ENCODE data around the gene GABARAP. TPM values are rescaled to one million over a fixed set of nuclear protein-coding genes. Genes with fewer than 3 reads are reported as not detected.
"Not testable (repeated sequence)": the region's sequence is repeated elsewhere in the genome, so short reads cannot be mapped to it uniquely, and the experiment has no call there.

Gene GABARAP
- total RNA-seq, 2 donors from 2014 or later: 145 to 482 TPM

DNA sequence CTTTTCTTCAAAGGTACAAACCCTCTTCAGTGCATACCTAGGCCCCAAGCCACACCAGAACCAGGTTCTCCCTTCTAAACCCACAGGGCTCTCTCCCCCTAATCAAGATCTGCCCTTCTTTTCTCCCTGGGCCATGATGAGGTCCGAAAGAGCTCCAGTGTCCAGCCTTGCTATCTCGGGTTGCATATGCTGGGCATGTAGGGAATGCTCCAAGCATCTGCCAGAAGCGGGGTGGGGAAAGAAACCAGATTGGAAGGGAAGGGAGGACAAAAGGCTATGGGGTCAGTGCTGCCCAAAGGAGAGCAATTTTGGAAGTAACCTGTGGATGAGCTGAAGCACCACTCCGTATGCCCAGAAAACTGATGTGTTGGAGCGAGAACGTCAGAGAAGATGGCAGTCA lies 7.0 kb upstream of the GABARAP start:
- no peaks in the 10 kb centered on the region for H3K27me3 ChIP-seq
- TF ChIP-seq, protein P1, sequence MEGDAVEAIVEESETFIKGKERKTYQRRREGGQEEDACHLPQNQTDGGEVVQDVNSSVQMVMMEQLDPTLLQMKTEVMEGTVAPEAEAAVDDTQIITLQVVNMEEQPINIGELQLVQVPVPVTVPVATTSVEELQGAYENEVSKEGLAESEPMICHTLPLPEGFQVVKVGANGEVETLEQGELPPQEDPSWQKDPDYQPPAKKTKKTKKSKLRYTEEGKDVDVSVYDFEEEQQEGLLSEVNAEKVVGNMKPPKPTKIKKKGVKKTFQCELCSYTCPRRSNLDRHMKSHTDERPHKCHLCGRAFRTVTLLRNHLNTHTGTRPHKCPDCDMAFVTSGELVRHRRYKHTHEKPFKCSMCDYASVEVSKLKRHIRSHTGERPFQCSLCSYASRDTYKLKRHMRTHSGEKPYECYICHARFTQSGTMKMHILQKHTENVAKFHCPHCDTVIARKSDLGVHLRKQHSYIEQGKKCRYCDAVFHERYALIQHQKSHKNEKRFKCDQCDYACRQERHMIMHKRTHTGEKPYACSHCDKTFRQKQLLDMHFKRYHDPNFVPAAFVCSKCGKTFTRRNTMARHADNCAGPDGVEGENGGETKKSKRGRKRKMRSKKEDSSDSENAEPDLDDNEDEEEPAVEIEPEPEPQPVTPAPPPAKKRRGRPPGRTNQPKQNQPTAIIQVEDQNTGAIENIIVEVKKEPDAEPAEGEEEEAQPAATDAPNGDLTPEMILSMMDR (IDR thresholded peaks at IDR 0.05): no peak
- TF ChIP-seq POLR2A (IDR thresholded peaks at IDR 0.05): no peak
- H3K4me3 ChIP-seq: no peak overlapping the region
- WGBS, 2 donors: 70 to 79% methylated on average over 6 of the region's 6 CpGs
- peaks cover 0 to 4% of the 10 kb centered on the region in 2 donors for H3K36me3 ChIP-seq (replicated peaks in 1 of 2; ENCODE audit: insufficient read depth in 1 of 2, low read depth in 2 of 2)
- H3K4me1 ChIP-seq: peaks cover 45% of the 10 kb centered on the region
- peak overlapping the region in 2 of 4 donors; percentile 8 to 14 for H3K27ac ChIP-seq
- H3K9me3 ChIP-seq: no peaks in the 10 kb centered on the region
- ATAC-seq: no peak
- no peak for DNase-seq
- intact Hi-C loops (cut with DNase I): no loop called here

DNA sequence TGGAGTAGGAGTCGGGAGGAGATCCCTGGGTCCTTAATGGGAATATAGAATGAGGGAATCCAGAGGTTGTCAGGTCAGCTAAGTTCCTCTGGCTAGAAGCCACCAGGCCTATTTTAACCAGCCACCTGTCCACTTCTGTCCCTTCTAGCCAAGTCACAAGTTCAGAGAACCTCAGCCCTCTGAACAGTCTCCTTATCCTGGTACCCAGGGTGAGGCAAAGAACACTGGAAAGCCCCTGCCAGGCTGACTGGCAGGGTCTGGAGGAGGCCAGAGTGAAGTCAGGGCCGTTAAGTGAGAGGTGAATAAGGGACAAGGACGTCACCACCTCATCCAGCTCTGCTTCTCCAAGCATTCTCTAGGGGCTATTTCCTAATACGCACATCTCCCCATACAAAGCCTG lies 6.5 kb upstream of the GABARAP start:
- TF ChIP-seq, protein P1 (IDR thresholded peaks at IDR 0.05): no peak
- no peak for TF ChIP-seq POLR2A (IDR thresholded peaks at IDR 0.05)
- Histone ChIP-seq H3K36me3 (replicated peaks in 1 of 2; ENCODE audit: insufficient read depth in 1 of 2, low read depth in 2 of 2) (peaks cover 0 to 4% of the 10 kb centered on the region in 2 donors), H3K4me3 (no peak overlapping the region), H3K27me3 (no peaks in the 10 kb centered on the region), H3K9me3 (no peaks in the 10 kb centered on the region), H3K27ac (peak overlapping the region in 2 of 4 donors; percentile 8 to 14), H3K4me1 (peaks cover 48% of the 10 kb centered on the region)
- 62 to 67% methylated on average over 4 of the region's 4 CpGs for WGBS, 2 donors
- no peak for DNase-seq
- no peak for ATAC-seq
- intact Hi-C loops (cut with DNase I): no loop called here

DNA sequence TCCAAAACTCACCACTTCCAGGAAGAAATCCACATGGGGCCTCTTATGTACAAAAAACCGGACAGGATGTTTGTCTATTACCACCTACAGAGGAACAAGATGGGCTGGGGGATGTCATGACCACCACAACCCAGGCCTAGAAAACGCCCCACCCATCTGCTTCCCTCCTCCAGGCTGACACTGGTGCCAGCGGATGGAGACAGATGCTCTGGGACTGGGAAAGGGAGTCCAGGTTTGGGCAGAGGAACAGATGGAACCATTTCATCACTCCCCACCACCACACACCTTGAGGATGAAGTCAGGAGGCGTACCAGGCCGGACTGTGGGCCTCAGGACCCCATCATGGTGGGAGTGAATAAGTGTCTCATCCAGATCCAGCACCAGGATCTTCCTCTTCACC lies 4.5 kb upstream of the GABARAP start:
- Histone ChIP-seq H3K4me3 (no peak overlapping the region), H3K27ac (no peak overlapping the region), H3K4me1 (peaks cover 42% of the 10 kb centered on the region), H3K9me3 (no peaks in the 10 kb centered on the region), H3K36me3 (replicated peaks in 1 of 2; ENCODE audit: insufficient read depth in 1 of 2, low read depth in 2 of 2) (peaks cover 0 to 4% of the 10 kb centered on the region in 2 donors), H3K27me3 (no peaks in the 10 kb centered on the region)
- 73 to 91% methylated on average over 2 to 5 of the region's 5 CpGs for WGBS, 2 donors
- ATAC-seq: no peak
- no peak for TF ChIP-seq POLR2A (IDR thresholded peaks at IDR 0.05)
- TF ChIP-seq, protein P1 (IDR thresholded peaks at IDR 0.05): no peak
- intact Hi-C loops (cut with DNase I): no loop called here
- no peak for DNase-seq

DNA sequence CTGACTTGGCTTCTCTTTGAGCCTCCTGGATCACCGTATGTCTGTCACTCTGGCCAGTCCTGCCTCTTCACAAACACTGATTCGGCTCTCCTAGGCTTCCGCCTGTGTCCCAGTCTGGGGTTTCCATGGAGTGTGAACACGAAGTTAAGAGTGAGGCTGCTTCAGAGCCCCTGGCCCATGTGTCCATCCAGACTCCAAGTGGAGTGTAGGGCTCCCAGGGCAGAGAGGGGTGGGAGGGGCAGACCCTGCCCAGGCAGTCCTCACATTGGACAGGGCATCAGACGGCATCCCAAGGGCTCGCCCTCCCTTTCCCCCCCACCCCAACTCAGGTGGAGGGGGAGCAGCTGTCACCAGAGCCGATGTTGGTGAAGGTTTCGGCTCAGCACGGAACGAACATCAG lies 1.6 kb upstream of the GABARAP start:
- H3K4me3 ChIP-seq; H3K9me3 ChIP-seq; intact Hi-C loops (cut with DNase I); ATAC-seq; H3K27me3 ChIP-seq; H3K36me3 ChIP-seq (replicated peaks in 1 of 2; ENCODE audit: insufficient read depth in 1 of 2, low read depth in 2 of 2): not testable (repeated sequence)
- Histone ChIP-seq H3K27ac (peak overlapping the region; percentile 92 to 98 (median 98)), H3K4me1 (peaks cover 42% of the 10 kb centered on the region)
- peak in 2 of 4 donors; percentile 20 to 22 for DNase-seq
- whole genome bisulfite sequencing, 2 donors: 56 to 64% methylated on average over 9 to 10 of the region's 10 CpGs

- Histone ChIP-seq H3K36me3 (replicated peaks in 1 of 2; ENCODE audit: insufficient read depth in 1 of 2, low read depth in 2 of 2) (peaks cover 0 to 6% of the 10 kb centered on the region in 2 donors), H3K27me3 (no peaks in the 10 kb centered on the region), H3K9me3 (no peaks in the 10 kb centered on the region), H3K4me1 (peaks cover 37% of the 10 kb centered on the region), H3K4me3 (peak overlapping the region; percentile 35 to 88), H3K27ac (peak overlapping the region; percentile 92 to 98 (median 98))
- intact Hi-C loops (cut with DNase I): no loop called here
- DNase-seq: no peak
- no peak for TF ChIP-seq POLR2A (IDR thresholded peaks at IDR 0.05)
- TF ChIP-seq, protein P1 (IDR thresholded peaks at IDR 0.05): no peak
- WGBS, 2 donors: 11 to 30% methylated on average over 2 of the region's 2 CpGs
- no peak for ATAC-seq
Observed at GRCh38 chr17:7243453-7243729, 1.1 kb upstream of the GABARAP start.
